Neural progenitor cell (in vitro differentiated cells): ENCODE data around the gene CFAP54. TPM values are rescaled to one million over a fixed set of nuclear protein-coding genes. Genes with fewer than 3 reads are reported as not detected.

ENCODE experiments used
- DNase-seq: peaks from one replicate; pipeline ENCODE4 v3.0.0-alpha.2; 2016; ENCODE audit warnings: low spot score
- H2AFZ ChIP-seq: fragments of 200-600 bp; sonication (generic); replicated peaks from 2 replicates; pipeline ENCODE4 v1.6.1; 2016; ENCODE audit warnings: antibody characterized with exemption
- H3F3A ChIP-seq: fragments of 200-600 bp; sonication (generic); 2 replicates; pipeline ENCODE4 v1.6.1; 2016; ENCODE audit warnings: antibody characterized with exemption, low read depth
- H3K27ac ChIP-seq: fragments of 200-600 bp; sonication (generic); 2 replicates; pipeline ENCODE4 v1.5.1; 2016; ENCODE audit warnings: mild to moderate bottlenecking
- H3K27me3 ChIP-seq: fragments of 200-600 bp; sonication (generic); 2 replicates; pipeline ENCODE4 v1.6.1; 2016; ENCODE audit warnings: mild to moderate bottlenecking, moderate library complexity
- H3K36me3 ChIP-seq: fragments of 200-600 bp; sonication (generic); 2 replicates; pipeline ENCODE4 v1.5.1; 2016
- H3K4me1 ChIP-seq: fragments of 200-600 bp; sonication (generic); 2 replicates; pipeline ENCODE4 v1.6.1; 2016; ENCODE audit warnings: mixed run types
- H3K4me2 ChIP-seq: fragments of 200-600 bp; sonication (generic); 2 replicates; pipeline ENCODE4 v1.6.1; 2016
- H3K4me3 ChIP-seq: fragments of 200-600 bp; sonication (generic); 2 replicates; pipeline ENCODE4 v1.5.1; 2016
- H3K79me2 ChIP-seq: fragments of 200-600 bp; sonication (generic); 2 replicates; pipeline ENCODE4 v1.6.1; 2016; ENCODE audit warnings: low read depth
- H3K9ac ChIP-seq: fragments of 200-600 bp; sonication (generic); 2 replicates; pipeline ENCODE4 v1.6.1; 2016
- H3K9me3 ChIP-seq: fragments of 200-600 bp; sonication (generic); 2 replicates; pipeline ENCODE4 v1.5.1; 2016; ENCODE audit warnings: low read depth
- H4K20me1 ChIP-seq: fragments of 200-600 bp; sonication (generic); 2 replicates; pipeline ENCODE4 v1.6.1; 2016; ENCODE audit warnings: low read depth
- H3K27ac Mint-ChIP-seq: 3 replicates; pipeline ENCODE4 v1.8.0; 2021; ENCODE audit warnings: mixed read lengths
- H3K27me3 Mint-ChIP-seq: 2 replicates; pipeline ENCODE4 v1.8.0; 2022; ENCODE audit warnings: low read depth, mild to moderate bottlenecking, inconsistent platforms, moderate library complexity, mixed read lengths; ENCODE audit not compliant: insufficient read depth
- H3K36me3 Mint-ChIP-seq: 3 replicates; pipeline ENCODE4 v1.8.0; 2021; ENCODE audit warnings: mixed read lengths
- H3K4me1 Mint-ChIP-seq: 3 replicates; pipeline ENCODE4 v1.8.0; 2021; ENCODE audit warnings: mixed read lengths
- H3K4me3 Mint-ChIP-seq: 3 replicates; pipeline ENCODE4 v1.8.0; 2021; ENCODE audit warnings: mild to moderate bottlenecking, moderate library complexity, mixed read lengths
- H3K9me3 Mint-ChIP-seq: 3 replicates; pipeline ENCODE4 v1.8.0; 2020; ENCODE audit warnings: mixed read lengths
- CTCF ChIP-seq: fragments of 200-600 bp; sonication (generic); IDR thresholded peaks from 2 replicates; pipeline ENCODE4 v1.5.1; 2017; ENCODE audit warnings: antibody characterized with exemption, mild to moderate bottlenecking
- EZH2 ChIP-seq: fragments of 200-600 bp; sonication (generic); IDR thresholded peaks from 2 replicates; pipeline ENCODE4 v1.6.1; 2017; ENCODE audit warnings: antibody characterized with exemption, mild to moderate bottlenecking, moderate library complexity
- EZH2phosphoT487 ChIP-seq: fragments of 200-600 bp; sonication (generic); IDR thresholded peaks from 2 replicates; pipeline ENCODE4 v1.6.1; 2017; ENCODE audit warnings: antibody characterized with exemption
- total RNA-seq: library from RNA; depleted of rRNA; stranded (reverse); fragments of >200 nt; gene quantifications from 2 replicates; pipeline ENCODE4 v1.2.3, GENCODE V29; 2015; ENCODE audit warnings: low replicate concordance

The CFAP54 gene
- total RNA-seq, 1 donor from 2014 or later = 4.2 TPM

- DNase-seq = no peak
- Mint-ChIP-seq H3K9me3 (no peaks in the 10 kb centered on the region), H3K4me3 (no peak overlapping the region), H3K27me3 (peaks cover 4% of the 10 kb centered on the region), H3K27ac (no peak overlapping the region), H3K4me1 (no peaks in the 10 kb centered on the region), H3K36me3 (no peaks in the 10 kb centered on the region)
- Histone ChIP-seq H3K4me1 (no peaks in the 10 kb centered on the region), H3K36me3 (no peaks in the 10 kb centered on the region), H3K9ac (no peak overlapping the region), H3K4me2 (no peak overlapping the region), H3K27ac (no peak overlapping the region), H3K79me2 (no peaks in the 10 kb centered on the region), H2AFZ (no peak overlapping the region), H4K20me1 (no peaks in the 10 kb centered on the region), H3K27me3 (no peaks in the 10 kb centered on the region), H3F3A (no peaks in the 10 kb centered on the region), H3K9me3 (no peaks in the 10 kb centered on the region), H3K4me3 (no peak overlapping the region)
- no peak for TF ChIP-seq CTCF
- TF ChIP-seq EZH2 = no peak
- no peak for TF ChIP-seq EZH2phosphoT487
Observed at GRCh38 chr12:96444399-96444798, 45.0 kb upstream of the CFAP54 start.

DNA sequence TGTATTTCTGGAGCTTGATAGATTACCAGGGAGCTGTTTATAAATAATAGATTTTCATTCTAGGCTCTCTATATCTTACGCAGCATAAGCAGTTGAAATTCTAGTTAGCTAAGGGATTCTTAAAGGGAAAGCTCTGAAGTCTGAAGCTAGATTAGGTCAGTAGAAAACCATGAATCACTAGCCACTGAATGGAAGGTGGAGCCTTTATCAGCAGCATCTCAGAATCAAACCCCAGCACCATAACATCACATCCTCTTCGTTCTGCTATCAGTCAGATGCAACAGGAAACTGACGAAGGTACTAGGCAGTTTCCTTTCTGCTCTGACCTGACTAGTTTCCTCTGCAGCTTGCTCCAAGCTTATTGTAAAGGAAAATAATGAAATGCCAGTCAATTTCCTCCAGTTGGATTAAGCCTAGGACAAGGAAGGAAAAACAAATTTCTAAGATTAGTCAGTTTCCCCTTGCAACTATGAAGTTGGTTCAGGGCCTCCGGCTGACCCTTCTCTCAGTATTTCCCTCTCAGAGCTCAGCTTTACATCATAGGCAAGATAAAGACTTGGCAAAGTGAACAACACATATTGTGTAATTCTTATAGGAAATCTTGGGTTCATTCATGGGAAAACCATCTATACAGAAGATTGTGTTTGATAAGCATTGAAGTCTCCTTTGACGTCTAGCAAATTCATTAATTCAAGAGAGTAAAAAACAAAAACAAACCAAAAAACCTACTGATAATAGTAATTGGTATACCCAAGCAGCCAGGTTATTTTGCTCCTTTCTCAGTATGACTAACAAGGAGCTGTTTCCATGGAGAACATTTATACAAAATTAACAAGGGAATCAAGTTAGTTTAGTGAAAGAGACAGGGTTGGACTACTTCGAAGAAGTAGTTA lies 43.4 kb upstream of the CFAP54 start:
- no peaks in the 10 kb centered on the region for H3K9me3 Mint-ChIP-seq
- no peaks in the 10 kb centered on the region for H3K36me3 Mint-ChIP-seq
- H3K27me3 Mint-ChIP-seq = peaks cover 6% of the 10 kb centered on the region
- DNase-seq = no peak
- H3K27ac Mint-ChIP-seq = no peak overlapping the region
- H3K4me2 ChIP-seq = no peak overlapping the region
- H3K79me2 ChIP-seq = no peaks in the 10 kb centered on the region
- no peaks in the 10 kb centered on the region for H3K4me1 Mint-ChIP-seq
- H4K20me1 ChIP-seq = no peaks in the 10 kb centered on the region
- no peak for TF ChIP-seq EZH2
- no peak overlapping the region for H3K4me3 ChIP-seq
- H3F3A ChIP-seq = no peaks in the 10 kb centered on the region
- no peaks in the 10 kb centered on the region for H3K27me3 ChIP-seq
- no peak overlapping the region for H3K4me3 Mint-ChIP-seq
- no peaks in the 10 kb centered on the region for H3K36me3 ChIP-seq
- no peak overlapping the region for H3K9ac ChIP-seq
- no peaks in the 10 kb centered on the region for H3K4me1 ChIP-seq
- H3K27ac ChIP-seq = no peak overlapping the region
- no peaks in the 10 kb centered on the region for H3K9me3 ChIP-seq
- peak overlapping the region; percentile 53 for H2AFZ ChIP-seq

- TF ChIP-seq EZH2phosphoT487 (no peak), CTCF (no peak), EZH2 (no peak)
- no peaks in the 10 kb centered on the region for H3K4me1 ChIP-seq
- Mint-ChIP-seq H3K4me3 (no peak overlapping the region), H3K27me3 (peaks cover 6% of the 10 kb centered on the region), H3K4me1 (no peaks in the 10 kb centered on the region), H3K9me3 (no peaks in the 10 kb centered on the region), H3K27ac (no peak overlapping the region), H3K36me3 (no peaks in the 10 kb centered on the region)
- H3K36me3 ChIP-seq = no peaks in the 10 kb centered on the region
- no peak overlapping the region for H3K4me2 ChIP-seq
- no peak overlapping the region for H3K9ac ChIP-seq
- no peaks in the 10 kb centered on the region for H3F3A ChIP-seq
- no peak overlapping the region for H3K4me3 ChIP-seq
- H3K27ac ChIP-seq = no peak overlapping the region
- no peaks in the 10 kb centered on the region for H3K27me3 ChIP-seq
- no peak overlapping the region for H2AFZ ChIP-seq
- no peak for DNase-seq
- H3K79me2 ChIP-seq = no peaks in the 10 kb centered on the region
- no peaks in the 10 kb centered on the region for H4K20me1 ChIP-seq
- no peaks in the 10 kb centered on the region for H3K9me3 ChIP-seq
Observed at GRCh38 chr12:96447256-96447655, 42.1 kb upstream of the CFAP54 start.

GRCh38 chr12:96448300-96448699 lies 41.1 kb upstream of the CFAP54 start:
- Histone ChIP-seq H3K4me2 (no peak overlapping the region), H3F3A (no peaks in the 10 kb centered on the region), H3K27me3 (no peaks in the 10 kb centered on the region), H3K36me3 (no peaks in the 10 kb centered on the region), H3K4me1 (no peaks in the 10 kb centered on the region), H4K20me1 (no peaks in the 10 kb centered on the region), H3K27ac (no peak overlapping the region), H3K4me3 (no peak overlapping the region), H3K9me3 (no peaks in the 10 kb centered on the region), H2AFZ (no peak overlapping the region), H3K79me2 (no peaks in the 10 kb centered on the region), H3K9ac (no peak overlapping the region)
- Mint-ChIP-seq H3K27me3 (peaks cover 4% of the 10 kb centered on the region), H3K36me3 (no peaks in the 10 kb centered on the region), H3K9me3 (peaks cover 5% of the 10 kb centered on the region), H3K4me1 (no peaks in the 10 kb centered on the region), H3K27ac (no peak overlapping the region), H3K4me3 (no peak overlapping the region)
- TF ChIP-seq EZH2 (no peak), CTCF (no peak), EZH2phosphoT487 (no peak)
- DNase-seq = no peak
